H1 (cell line): ENCODE measurements around the gene MAP1A. TPM values are rescaled to one million over a fixed set of nuclear protein-coding genes. Genes with fewer than 3 reads are reported as not detected.

Source experiments
- CTCF ChIA-PET: fragments of 300-600 bp; sonication (Branson Sonifier 250); formaldehyde crosslinking; loops from one replicate; lab custom pipeline; 2021; ENCODE audit not compliant: partially characterized antibody; lab: Charles Lee
- POLR2A ChIA-PET: fragments of 300-600 bp; sonication (Branson Sonifier 250); formaldehyde crosslinking; loops from one replicate; lab custom pipeline; 2021; ENCODE audit warnings: inconsistent platforms; ENCODE audit not compliant: partially characterized antibody; lab: Charles Lee
- DNase-seq, 2 experiments: peaks; one replicate each; pipeline versions ENCODE4 v3.0.0 to v3.0.0-alpha.2; 2010 to 2022; ENCODE audit warnings: low spot score in 2 of 2, low read depth in 1 of 2, mixed read lengths in 1 of 2
- FAIRE-seq: peaks from 2 replicates; lab custom pipeline; 2011; peaks lifted over from hg19 to GRCh38; lab: Jason Lieb, UNC
- H2AFZ ChIP-seq: 2 replicates; pipeline ENCODE4 v1.8.1; 2012; ENCODE audit warnings: low read length, inconsistent platforms
- H2AK5ac ChIP-seq: 2 replicates; pipeline ENCODE4 v1.6.1; 2013; ENCODE audit warnings: low read depth, low read length
- H2BK120ac ChIP-seq: replicated peaks from 2 replicates; pipeline ENCODE3; 2013; ENCODE audit warnings: low read depth, low read length, inconsistent platforms
- H2BK12ac ChIP-seq: 2 replicates; pipeline ENCODE4 v1.6.1; 2013; ENCODE audit warnings: low read depth, low read length
- H2BK15ac ChIP-seq: 2 replicates; pipeline ENCODE4 v1.6.1; 2013; ENCODE audit warnings: low read length
- H2BK20ac ChIP-seq: 2 replicates; pipeline ENCODE4 v1.6.1; 2013; ENCODE audit warnings: low read length
- H2BK5ac ChIP-seq: 2 replicates; pipeline ENCODE4 v1.6.1; 2013; ENCODE audit warnings: low read depth, low read length
- H3K14ac ChIP-seq: 2 replicates; pipeline ENCODE4 v1.6.1; 2013; ENCODE audit warnings: inconsistent platforms; ENCODE audit not compliant: insufficient read length
- H3K18ac ChIP-seq: 2 replicates; pipeline ENCODE4 v1.6.1; 2013; ENCODE audit warnings: low read length; ENCODE audit errors: extremely low read depth
- H3K23ac ChIP-seq: 2 replicates; pipeline ENCODE4 v1.6.1; 2013; ENCODE audit warnings: inconsistent platforms; ENCODE audit not compliant: insufficient read length
- H3K23me2 ChIP-seq: 2 replicates; pipeline ENCODE4 v1.6.1; 2013; ENCODE audit warnings: low read depth, low read length
- H3K27ac ChIP-seq: 2 replicates; pipeline ENCODE4 v1.6.1; 2011; ENCODE audit warnings: low read depth, low read length, inconsistent platforms
- H3K27me3 ChIP-seq, 4 experiments: replicated peaks in 1 of 4; 1 replicate in 1 of 4; 2 replicates in 3 of 4; pipeline versions ENCODE4 v1.6.1 to v1.8.1; 2011 to 2013; ENCODE audit warnings: low read length in 3 of 4, mild to moderate bottlenecking in 3 of 4, inconsistent platforms in 2 of 4, mixed read lengths in 2 of 4, moderate library complexity in 1 of 4; ENCODE audit not compliant: control insufficient read depth in 3 of 4, insufficient read depth in 3 of 4; ENCODE audit errors: extremely low read depth in 1 of 4
- H3K36me3 ChIP-seq, 4 experiments: 2 replicates each; pipeline versions ENCODE4 v1.6.1 to v1.8.1; 2011 to 2013; ENCODE audit warnings: mild to moderate bottlenecking in 4 of 4, low read length in 3 of 4, moderate library complexity in 2 of 4, control low read depth in 1 of 4, inconsistent platforms in 1 of 4; ENCODE audit not compliant: insufficient read depth in 4 of 4, control insufficient read depth in 2 of 4
- H3K4ac ChIP-seq: replicated peaks from 2 replicates; pipeline ENCODE3; 2013; ENCODE audit warnings: low read length, low read depth, mixed read lengths, inconsistent platforms; ENCODE audit not compliant: insufficient read length
- H3K4me1 ChIP-seq, 4 experiments: replicated peaks in 1 of 4; 1 replicate in 1 of 4; 2 replicates in 3 of 4; pipeline versions ENCODE4 v1.6.1 to v1.8.1; 2011 to 2013; ENCODE audit warnings: low read length in 3 of 4, inconsistent platforms in 2 of 4, mixed read lengths in 1 of 4; ENCODE audit not compliant: insufficient read depth in 4 of 4, control insufficient read depth in 3 of 4
- H3K4me2 ChIP-seq, 2 experiments: 2 replicates each; pipeline versions ENCODE4 v1.6.1 to v1.8.1; 2011 to 2013; ENCODE audit warnings: low read depth in 2 of 2, low read length in 2 of 2, control low read depth in 1 of 2, inconsistent platforms in 1 of 2, mild to moderate bottlenecking in 1 of 2; ENCODE audit not compliant: insufficient read depth in 1 of 2
- H3K4me3 ChIP-seq, 4 experiments: fragments of 200-600, 300-600 bp in 1 of 4; sonication (generic), shearing (Covaris generic), sonication (Bioruptor Twin) in 1 of 4; 2 replicates each; pipeline versions ENCODE4 v1.5.1 to v1.8.1; 2011 to 2016; ENCODE audit warnings: low read length in 4 of 4, low read depth in 3 of 4, control low read depth in 2 of 4, inconsistent platforms in 2 of 4, mild to moderate bottlenecking in 2 of 4, mixed read lengths in 1 of 4, moderate library complexity in 1 of 4; ENCODE audit not compliant: insufficient read depth in 2 of 4; ENCODE audit errors: extremely low read depth in 1 of 4
- H3K56ac ChIP-seq: replicated peaks from 2 replicates; pipeline ENCODE3; 2013; ENCODE audit warnings: low read depth, mild to moderate bottlenecking, mixed read lengths, low read length, inconsistent platforms; ENCODE audit not compliant: insufficient read length
- H3K79me1 ChIP-seq: 2 replicates; pipeline ENCODE4 v1.6.1; 2013; ENCODE audit warnings: low read depth, low read length, control low read depth
- H3K79me2 ChIP-seq, 2 experiments: 2 replicates each; pipeline versions ENCODE4 v1.6.1 to v1.8.1; 2012 to 2013; ENCODE audit warnings: low read length in 2 of 2, mild to moderate bottlenecking in 2 of 2, inconsistent platforms in 1 of 2; ENCODE audit not compliant: insufficient read depth in 2 of 2, control insufficient read depth in 1 of 2
- H3K9ac ChIP-seq, 4 experiments: replicated peaks in 1 of 4; 1 replicate in 1 of 4; 2 replicates in 3 of 4; pipeline versions ENCODE4 v1.6.1 to v1.8.1; 2011 to 2013; ENCODE audit warnings: low read depth in 3 of 4, low read length in 3 of 4, control low read depth in 2 of 4, mild to moderate bottlenecking in 2 of 4, moderate library complexity in 2 of 4, inconsistent platforms in 1 of 4; ENCODE audit errors: extremely low read depth in 1 of 4
- H3K9me3 ChIP-seq, 2 experiments: 2 replicates each; pipeline versions ENCODE4 v1.6.1 to v1.8.1; 2012 to 2013; ENCODE audit warnings: mild to moderate bottlenecking in 2 of 2, moderate library complexity in 2 of 2, control low read depth in 1 of 2, inconsistent platforms in 1 of 2, low read depth in 1 of 2, low read length in 1 of 2, mixed read lengths in 1 of 2; ENCODE audit not compliant: insufficient read depth in 2 of 2
- H4K20me1 ChIP-seq, 2 experiments: replicated peaks in 1 of 2; 2 replicates each; pipeline versions ENCODE3 to v1.8.1; 2011 to 2013; ENCODE audit warnings: inconsistent platforms in 2 of 2, low read length in 2 of 2, mild to moderate bottlenecking in 1 of 2; ENCODE audit not compliant: insufficient read depth in 2 of 2, control insufficient read depth in 1 of 2
- H4K5ac ChIP-seq: 2 replicates; pipeline ENCODE4 v1.6.1; 2013; ENCODE audit warnings: low read length, low read depth, mixed read lengths, inconsistent platforms; ENCODE audit not compliant: insufficient read length
- H4K8ac ChIP-seq: 2 replicates; pipeline ENCODE4 v1.8.0; 2013; ENCODE audit warnings: mild to moderate bottlenecking, moderate library complexity, low read length, inconsistent platforms; ENCODE audit not compliant: insufficient read depth; ENCODE audit errors: extremely low read depth
- H4K91ac ChIP-seq: replicated peaks from 2 replicates; pipeline ENCODE3; 2013; ENCODE audit warnings: low read length, mixed read lengths, inconsistent platforms; ENCODE audit not compliant: insufficient read length
- ASH2L ChIP-seq: fragments of 200-600, 300-600 bp; sonication (generic); IDR thresholded peaks from one replicate; pipeline ENCODE4 v1.7.1; 2017; ENCODE audit warnings: low read length
- EZH2 ChIP-seq: fragments of 200-600 bp; sonication (generic); IDR thresholded peaks from 2 replicates; pipeline ENCODE4 v1.7.1; 2012; ENCODE audit warnings: low read depth, mild to moderate bottlenecking, moderate library complexity, low read length, inconsistent platforms; ENCODE audit not compliant: severe bottlenecking
- POU5F1 ChIP-seq: IDR thresholded peaks from 2 replicates; pipeline ENCODE4 v1.6.1; 2011; ENCODE audit warnings: low read depth, mild to moderate bottlenecking, low read length, moderate library complexity
- TAF7 ChIP-seq: optimal IDR thresholded peaks from 2 replicates; pipeline ENCODE3; 2011; ENCODE audit warnings: low read depth, mild to moderate bottlenecking, inconsistent platforms, low read length, moderate library complexity, borderline replicate concordance
- YY1 ChIP-seq: IDR thresholded peaks from 2 replicates; pipeline ENCODE4 v1.6.1; 2011; ENCODE audit warnings: low read depth, mild to moderate bottlenecking, low read length
- WGBS, 2 experiments: shearing (Covaris generic) in 1 of 2; methylation state at CpG; one replicate each; pipeline versions ENCODE4 v1.1.6 to v1.1.7; 2013 to 2015; ENCODE audit warnings: low lambda C conversion rate in 2 of 2, mixed read lengths in 2 of 2, inconsistent platforms in 1 of 2, low coverage in 1 of 2, missing lambda C conversion rate in 1 of 2; ENCODE audit not compliant: insufficient replicate concordance in 2 of 2, insufficient coverage in 1 of 2, insufficient read length in 1 of 2; ENCODE audit errors: extremely low coverage in 1 of 2, missing lambda C conversion rate in 1 of 2; 5-methylcytosine and 5-hydroxymethylcytosine counted together
- polyA plus RNA-seq, 7 experiments: library from polyadenylated mRNA; depleted of rRNA in 3 of 7; stranded (reverse) in 5 of 7; unstranded in 2 of 7; fragments of >200 nt in 5 of 7; fragments of 200-250 nt in 2 of 7; gene quantifications; 1 replicate in 5 of 7; 2 replicates in 1 of 7; 4 replicates in 1 of 7; pipeline versions ENCODE4 v1.2.1 to v1.2.3, GENCODE V29; 2011 to 2013; ENCODE audit warnings: missing spikeins in 2 of 7, mixed read lengths in 2 of 7
- total RNA-seq: library from RNA; stranded (reverse); fragmentation: NEBNext Ultra II Directional; extraction: Animal tissue kit (Norgen Biotek cat#: 25700); gene quantifications from 2 replicates; pipeline ENCODE4 v1.2.1, GENCODE V29; 2021
- TF ChIP-seq, protein P1 (sequence below): IDR thresholded peaks from 2 replicates; pipeline ENCODE4 v1.6.1; 2011; ENCODE audit warnings: low read length, improper control_type of control experiment

MAP1A gene
- total and polyA plus RNA-seq, 2 of the 8 experiments (the other 6 are each of a cell fraction or from before 2014, with no cell fraction given): 0.80 to 2.4 TPM

DNA sequence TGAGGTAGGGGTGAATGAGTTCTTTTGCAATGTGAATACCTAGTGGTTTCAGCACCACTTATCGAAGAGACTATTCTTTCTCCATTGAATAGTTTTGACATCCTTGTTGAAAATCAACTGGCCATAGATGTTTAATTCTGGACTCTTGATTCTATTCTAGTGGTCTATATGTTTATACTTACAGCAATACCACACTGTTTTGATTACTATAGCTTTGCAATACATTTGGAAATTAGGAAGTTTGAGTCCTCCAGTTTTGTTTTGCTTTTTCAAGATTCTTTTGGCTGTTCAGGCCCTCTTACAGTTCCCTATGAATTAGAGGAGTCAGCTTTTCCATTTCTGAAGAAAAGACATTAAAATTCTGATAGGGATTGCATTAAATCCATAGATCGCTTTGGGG, 30.1 kb downstream of the MAP1A start:
- WGBS, 2 experiments: 89% methylated on average over 2 of the region's 2 CpGs; no CpG with 5 or more reads in 1 of the 2 experiments
- FAIRE-seq: no peak
- TF ChIP-seq ASH2L (no peak), EZH2 (no peak), TAF7 (no peak), YY1 (no peak), POU5F1 (no peak)
- TF ChIP-seq, protein P1, sequence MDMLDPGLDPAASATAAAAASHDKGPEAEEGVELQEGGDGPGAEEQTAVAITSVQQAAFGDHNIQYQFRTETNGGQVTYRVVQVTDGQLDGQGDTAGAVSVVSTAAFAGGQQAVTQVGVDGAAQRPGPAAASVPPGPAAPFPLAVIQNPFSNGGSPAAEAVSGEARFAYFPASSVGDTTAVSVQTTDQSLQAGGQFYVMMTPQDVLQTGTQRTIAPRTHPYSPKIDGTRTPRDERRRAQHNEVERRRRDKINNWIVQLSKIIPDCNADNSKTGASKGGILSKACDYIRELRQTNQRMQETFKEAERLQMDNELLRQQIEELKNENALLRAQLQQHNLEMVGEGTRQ: no peak

More for the DNA sequence above, 30.1 kb downstream of the MAP1A start:
- Histone ChIP-seq H3K36me3 (no peaks in the 10 kb centered on the region; a peak in 1 of 8 replicates), H3K27me3 (no peaks in the 10 kb centered on the region), H3K9me3 (no peaks in the 10 kb centered on the region), H4K8ac (no peak overlapping the region), H3K79me1 (no peaks in the 10 kb centered on the region), H2BK120ac (no peak overlapping the region), H4K20me1 (no peaks in the 10 kb centered on the region), H2BK12ac (no peak overlapping the region), H3K27ac (no peak overlapping the region), H3K4me3 (no peak overlapping the region), H3K56ac (no peak overlapping the region), H3K23ac (no peak overlapping the region), H4K91ac (no peak overlapping the region), H3K14ac (no peak overlapping the region), H3K18ac (no peak overlapping the region), H2AK5ac (no peak overlapping the region), H3K23me2 (no peaks in the 10 kb centered on the region), H3K9ac (no peak overlapping the region), H2BK5ac (no peak overlapping the region), H3K79me2 (no peaks in the 10 kb centered on the region), H2BK15ac (no peak overlapping the region), H3K4ac (no peak overlapping the region), H3K4me1 (no peaks in the 10 kb centered on the region), H2BK20ac (no peak overlapping the region), H3K4me2 (no peak overlapping the region), H4K5ac (no peak overlapping the region), H2AFZ (no peak overlapping the region)
- ChIA-PET POLR2A (no interaction called here), CTCF (no interaction called here)
- no peak for DNase-seq
